Hepatocyte (in vitro differentiated cells): ENCODE results near the gene SCN1B. TPM values are rescaled to one million over a fixed set of nuclear protein-coding genes. Genes with fewer than 3 reads are reported as not detected.

Experiments used
- DNase-seq: peaks from one replicate; pipeline ENCODE4 v3.0.0-alpha.2; 2016; ENCODE audit warnings: low spot score
- H2AFZ ChIP-seq: fragments of 200-600 bp; sonication (generic); 2 replicates; pipeline ENCODE4 v1.6.0; 2016; ENCODE audit warnings: antibody characterized with exemption, mild to moderate bottlenecking
- H3K27ac ChIP-seq: fragments of 200-600 bp; sonication (generic); 2 replicates; pipeline ENCODE4 v1.5.1; 2016; ENCODE audit warnings: mild to moderate bottlenecking
- H3K27me3 ChIP-seq: fragments of 200-600 bp; sonication (generic); 2 replicates; pipeline ENCODE4 v1.6.1; 2016
- H3K36me3 ChIP-seq: fragments of 200-600 bp; sonication (generic); replicated peaks from 2 replicates; pipeline ENCODE4 v1.5.1; 2016; ENCODE audit warnings: low read depth; ENCODE audit not compliant: insufficient read depth
- H3K4me1 ChIP-seq: fragments of 200-600 bp; sonication (generic); 2 replicates; pipeline ENCODE4 v1.5.1; 2016; ENCODE audit warnings: mild to moderate bottlenecking, moderate library complexity; ENCODE audit not compliant: insufficient read depth
- H3K4me2 ChIP-seq: fragments of 200-600 bp; sonication (generic); 2 replicates; pipeline ENCODE4 v1.6.0; 2016
- H3K4me3 ChIP-seq: fragments of 200-600 bp; sonication (generic); 2 replicates; pipeline ENCODE4 v1.5.1; 2016; ENCODE audit warnings: mild to moderate bottlenecking
- H3K79me2 ChIP-seq: fragments of 200-600 bp; sonication (generic); 2 replicates; pipeline ENCODE4 v1.6.0; 2017; ENCODE audit warnings: mild to moderate bottlenecking
- H3K9me2 ChIP-seq: fragments of 200-600 bp; sonication (generic); replicated peaks from 2 replicates; pipeline ENCODE4 v1.6.0; 2017; ENCODE audit warnings: mild to moderate bottlenecking; ENCODE audit not compliant: insufficient read depth
- H3K9me3 ChIP-seq: fragments of 200-600 bp; sonication (generic); 2 replicates; pipeline ENCODE4 v1.5.1; 2016; ENCODE audit warnings: low read depth, mild to moderate bottlenecking
- H4K20me1 ChIP-seq: fragments of 200-600 bp; sonication (generic); 2 replicates; pipeline ENCODE4 v1.6.0; 2016; ENCODE audit warnings: mild to moderate bottlenecking; ENCODE audit not compliant: insufficient read depth, poor library complexity, severe bottlenecking
- EZH2 ChIP-seq: fragments of 200-600 bp; sonication (generic); IDR thresholded peaks from 2 replicates; pipeline ENCODE4 v1.6.1; 2016; ENCODE audit warnings: antibody characterized with exemption, mild to moderate bottlenecking, borderline replicate concordance
- EZH2phosphoT487 ChIP-seq: fragments of 200-600 bp; sonication (generic); IDR thresholded peaks from one replicate; pipeline ENCODE4 v1.6.1; 2018; ENCODE audit warnings: antibody characterized with exemption, mild to moderate bottlenecking, low read depth, moderate library complexity; ENCODE audit not compliant: unreplicated experiment, severe bottlenecking
- WGBS: methylation state at CpG from one replicate; pipeline ENCODE4 v1.1.6; 2016; ENCODE audit warnings: low lambda C conversion rate; ENCODE audit errors: missing lambda C conversion rate; 5-methylcytosine and 5-hydroxymethylcytosine counted together
- polyA plus RNA-seq: library from polyadenylated mRNA; unstranded; fragments of >200 nt; fragmentation: Nextera tagmentation; extraction: Ambion mirVana; gene quantifications from 2 replicates; pipeline ENCODE4 v1.2.1, GENCODE V29; 2016
- total RNA-seq: library from RNA; depleted of rRNA; stranded (reverse); fragments of >200 nt; gene quantifications from 2 replicates; pipeline ENCODE4 v1.2.3, GENCODE V29; 2014
- TF ChIP-seq, protein P1 (sequence below): fragments of 200-600 bp; sonication (generic); IDR thresholded peaks from 2 replicates; pipeline ENCODE4 v1.5.1; 2016; ENCODE audit warnings: antibody characterized with exemption, mild to moderate bottlenecking; ENCODE audit not compliant: poor library complexity

SCN1B gene
- total and polyA plus RNA-seq, 2 experiments from 2014 or later: 0.60 to 3.1 TPM

DNA sequence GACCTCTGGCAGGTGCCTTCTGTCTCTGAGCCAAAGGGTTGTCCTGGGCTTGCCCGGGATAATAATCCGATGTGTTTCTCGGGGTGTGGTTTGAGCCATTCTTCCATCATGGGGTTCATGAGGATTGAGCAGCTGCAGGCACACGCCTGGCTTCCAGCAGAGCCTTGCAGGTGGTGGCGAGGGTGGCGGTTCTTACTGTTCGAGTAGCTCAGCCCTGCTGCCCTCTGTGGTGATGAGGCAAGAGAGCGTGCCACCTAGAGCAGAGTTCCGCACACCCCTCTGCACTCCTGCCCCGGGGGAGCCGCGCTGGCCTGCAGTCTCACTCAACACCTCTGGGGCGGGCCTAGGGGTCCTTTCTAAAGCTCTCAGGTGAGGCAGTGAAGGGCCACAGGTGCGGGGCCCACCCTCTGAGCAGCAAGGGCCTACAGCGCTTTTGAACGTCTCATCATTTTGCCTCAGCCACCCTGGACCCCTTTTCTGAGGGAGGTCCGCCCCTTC, 3.8 kb downstream of the SCN1B start:
- H3K4me2 ChIP-seq: no peak overlapping the region
- TF ChIP-seq, protein P1, sequence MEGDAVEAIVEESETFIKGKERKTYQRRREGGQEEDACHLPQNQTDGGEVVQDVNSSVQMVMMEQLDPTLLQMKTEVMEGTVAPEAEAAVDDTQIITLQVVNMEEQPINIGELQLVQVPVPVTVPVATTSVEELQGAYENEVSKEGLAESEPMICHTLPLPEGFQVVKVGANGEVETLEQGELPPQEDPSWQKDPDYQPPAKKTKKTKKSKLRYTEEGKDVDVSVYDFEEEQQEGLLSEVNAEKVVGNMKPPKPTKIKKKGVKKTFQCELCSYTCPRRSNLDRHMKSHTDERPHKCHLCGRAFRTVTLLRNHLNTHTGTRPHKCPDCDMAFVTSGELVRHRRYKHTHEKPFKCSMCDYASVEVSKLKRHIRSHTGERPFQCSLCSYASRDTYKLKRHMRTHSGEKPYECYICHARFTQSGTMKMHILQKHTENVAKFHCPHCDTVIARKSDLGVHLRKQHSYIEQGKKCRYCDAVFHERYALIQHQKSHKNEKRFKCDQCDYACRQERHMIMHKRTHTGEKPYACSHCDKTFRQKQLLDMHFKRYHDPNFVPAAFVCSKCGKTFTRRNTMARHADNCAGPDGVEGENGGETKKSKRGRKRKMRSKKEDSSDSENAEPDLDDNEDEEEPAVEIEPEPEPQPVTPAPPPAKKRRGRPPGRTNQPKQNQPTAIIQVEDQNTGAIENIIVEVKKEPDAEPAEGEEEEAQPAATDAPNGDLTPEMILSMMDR: no peak
- no peaks in the 10 kb centered on the region for H3K79me2 ChIP-seq
- H3K27me3 ChIP-seq: peaks cover 28% of the 10 kb centered on the region
- no peaks in the 10 kb centered on the region for H3K36me3 ChIP-seq
- H3K9me3 ChIP-seq: no peaks in the 10 kb centered on the region
- peaks cover 9% of the 10 kb centered on the region for H3K4me1 ChIP-seq
- no peak overlapping the region for H2AFZ ChIP-seq
- no peaks in the 10 kb centered on the region for H3K9me2 ChIP-seq
- no peak overlapping the region for H3K27ac ChIP-seq
- H4K20me1 ChIP-seq: no peaks in the 10 kb centered on the region
- no peak for DNase-seq
- H3K4me3 ChIP-seq: no peak overlapping the region
- WGBS: 96% methylated on average over 17 of the region's 17 CpGs

DNA sequence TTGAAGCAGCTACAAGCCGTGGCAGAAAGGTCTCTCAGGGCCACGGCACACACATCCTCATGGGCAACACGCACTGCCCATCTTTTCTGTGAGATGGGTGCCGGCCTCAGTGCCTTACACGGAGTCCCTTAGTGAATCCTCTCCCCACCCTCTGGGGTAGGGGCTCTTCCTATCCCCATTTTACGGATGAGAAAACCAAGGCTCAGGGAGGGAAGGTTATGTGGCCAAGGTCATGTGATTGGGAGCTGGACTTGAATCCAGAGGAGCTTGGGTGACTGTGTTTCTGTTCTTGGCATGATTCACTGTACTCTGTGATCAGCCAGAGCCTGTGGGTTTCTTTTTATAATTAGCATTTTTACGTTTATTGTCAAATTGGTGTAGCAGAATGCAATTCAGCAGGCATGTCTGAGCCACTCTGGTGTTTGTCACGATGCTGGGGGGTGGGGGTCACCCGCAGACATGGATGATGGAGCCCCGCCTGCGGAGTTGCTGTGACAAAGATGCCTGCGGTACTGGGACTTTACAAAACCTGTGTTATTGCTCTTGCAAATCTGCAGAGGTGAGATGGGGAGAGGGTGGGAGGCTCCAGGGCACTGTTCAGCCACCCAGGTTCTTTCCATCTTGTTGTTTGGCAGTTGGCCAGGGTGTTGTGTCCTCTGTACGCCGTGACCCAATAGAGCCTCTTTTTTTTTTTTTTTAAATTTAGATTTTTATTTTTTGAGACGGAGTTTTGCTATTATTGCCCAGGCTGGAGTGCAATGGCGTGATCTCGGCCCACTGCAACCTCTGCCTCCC, 4.5 kb downstream of the SCN1B start:
- Histone ChIP-seq H3K4me3 (no peak overlapping the region), H4K20me1 (no peaks in the 10 kb centered on the region), H3K9me2 (no peaks in the 10 kb centered on the region), H3K9me3 (no peaks in the 10 kb centered on the region), H2AFZ (no peak overlapping the region), H3K27me3 (peaks cover 27% of the 10 kb centered on the region), H3K36me3 (no peaks in the 10 kb centered on the region), H3K4me1 (peaks cover 8% of the 10 kb centered on the region), H3K4me2 (no peak overlapping the region), H3K79me2 (no peaks in the 10 kb centered on the region), H3K27ac (no peak overlapping the region)
- DNase-seq: no peak
- 91% methylated on average over 17 of the region's 17 CpGs for whole genome bisulfite sequencing
- TF ChIP-seq EZH2phosphoT487: no peak
- no peak for TF ChIP-seq EZH2
- TF ChIP-seq, protein P1: no peak

DNA sequence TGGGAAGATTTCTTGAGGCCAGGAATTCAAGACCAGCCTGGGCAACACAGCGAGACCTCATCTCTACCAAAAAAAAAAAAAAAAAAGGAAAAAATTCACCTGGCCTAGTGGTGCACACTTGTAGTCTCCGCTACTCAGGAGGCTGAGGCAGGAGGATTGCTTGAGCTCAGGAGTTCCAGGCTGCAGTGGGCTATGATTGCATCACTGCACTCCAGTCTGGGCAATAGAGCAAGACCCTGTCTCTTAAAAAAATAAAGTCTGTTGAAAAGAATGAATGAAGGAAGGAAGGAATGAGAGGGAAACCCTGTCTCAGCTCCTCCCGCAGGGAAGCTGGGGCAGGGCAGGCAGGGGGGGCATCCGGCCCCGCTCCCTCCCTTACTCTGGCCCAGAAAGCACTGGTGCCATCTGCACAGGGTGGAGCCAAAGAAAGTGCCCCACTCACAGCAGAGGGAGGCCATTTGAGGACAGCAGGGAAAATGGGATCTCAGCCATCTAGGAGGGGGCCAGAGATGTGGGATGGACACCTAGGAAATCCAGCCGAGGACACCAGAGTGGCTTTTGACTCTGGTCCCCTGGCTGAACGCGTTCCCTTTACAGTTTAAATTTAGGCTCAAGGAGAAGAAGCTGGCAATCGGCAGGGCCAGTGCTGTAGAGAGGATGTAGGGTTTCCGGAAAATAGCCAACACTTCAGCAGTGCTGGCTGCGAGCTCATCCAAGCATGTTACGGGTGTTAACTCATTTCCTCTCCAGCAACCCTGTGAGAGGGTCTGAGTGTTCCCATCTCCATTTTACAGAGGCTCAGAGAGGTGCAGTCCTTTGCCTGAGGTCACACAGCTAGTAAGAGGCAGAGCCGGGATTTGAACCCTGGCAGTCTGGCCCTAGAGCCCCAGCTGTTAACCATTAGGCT, 7.7 kb downstream of the SCN1B start:
- no peak for DNase-seq
- H3K36me3 ChIP-seq: no peaks in the 10 kb centered on the region
- H3K27ac ChIP-seq: no peak overlapping the region
- H3K9me2 ChIP-seq: no peaks in the 10 kb centered on the region
- peaks cover 6% of the 10 kb centered on the region for H3K79me2 ChIP-seq
- no peaks in the 10 kb centered on the region for H3K9me3 ChIP-seq
- no peak overlapping the region for H3K4me2 ChIP-seq
- H3K4me1 ChIP-seq: peaks cover 16% of the 10 kb centered on the region
- no peaks in the 10 kb centered on the region for H4K20me1 ChIP-seq
- no peak overlapping the region for H2AFZ ChIP-seq
- no peak overlapping the region for H3K4me3 ChIP-seq
- peaks cover 4% of the 10 kb centered on the region for H3K27me3 ChIP-seq
- no peak for TF ChIP-seq EZH2
- TF ChIP-seq, protein P1: no peak
- TF ChIP-seq EZH2phosphoT487: no peak
- WGBS: 87% methylated on average over 13 of the region's 13 CpGs
